Neutrophil (primary cell): ENCODE measurements around the gene GNE.
A peak's percentile ranks its signal among the peaks of the same experiment; 100 is the strongest.
"Not testable (repeated sequence)": the region's sequence is repeated elsewhere in the genome, so short reads cannot be mapped to it uniquely, and the experiment has no call there.

Experiments
- H3K27ac ChIP-seq: fragments of 200-600 bp; sonication (generic); 2 replicates; pipeline ENCODE4 v1.5.1; 2016; ENCODE audit warnings: mild to moderate bottlenecking, moderate library complexity
- H3K27me3 ChIP-seq: fragments of 200-600 bp; sonication (generic); 2 replicates; pipeline ENCODE4 v1.6.0; 2016; ENCODE audit warnings: mild to moderate bottlenecking
- H3K36me3 ChIP-seq: fragments of 200-600 bp; sonication (generic); 2 replicates; pipeline ENCODE4 v1.5.1; 2017
- H3K4me1 ChIP-seq, 2 experiments: fragments of 200-600 bp in 1 of 2; sonication (generic) in 1 of 2; 1 replicate in 1 of 2; 2 replicates in 1 of 2; pipeline versions ENCODE4 v1.5.1 to v1.6.1; 2013 to 2016; ENCODE audit warnings: low read depth in 1 of 2, low read length in 1 of 2, mild to moderate bottlenecking in 1 of 2, moderate library complexity in 1 of 2; ENCODE audit not compliant: control insufficient read depth in 1 of 2, insufficient read depth in 1 of 2
- H3K4me3 ChIP-seq, 2 experiments: fragments of 200-600 bp in 1 of 2; sonication (generic) in 1 of 2; 1 replicate in 1 of 2; 2 replicates in 1 of 2; pipeline ENCODE4 v1.5.1; 2013 to 2016; ENCODE audit warnings: low read depth in 1 of 2, low read length in 1 of 2, mild to moderate bottlenecking in 1 of 2, moderate library complexity in 1 of 2
- H3K9me3 ChIP-seq: fragments of 200-600 bp; sonication (generic); 2 replicates; pipeline ENCODE4 v1.5.1; 2016
- TF ChIP-seq, protein P1 (sequence below): fragments of 200-600 bp; sonication (generic); IDR thresholded peaks from 2 replicates; pipeline ENCODE4 v1.5.1; 2016; ENCODE audit warnings: antibody characterized with exemption

Gene GNE, protein sequence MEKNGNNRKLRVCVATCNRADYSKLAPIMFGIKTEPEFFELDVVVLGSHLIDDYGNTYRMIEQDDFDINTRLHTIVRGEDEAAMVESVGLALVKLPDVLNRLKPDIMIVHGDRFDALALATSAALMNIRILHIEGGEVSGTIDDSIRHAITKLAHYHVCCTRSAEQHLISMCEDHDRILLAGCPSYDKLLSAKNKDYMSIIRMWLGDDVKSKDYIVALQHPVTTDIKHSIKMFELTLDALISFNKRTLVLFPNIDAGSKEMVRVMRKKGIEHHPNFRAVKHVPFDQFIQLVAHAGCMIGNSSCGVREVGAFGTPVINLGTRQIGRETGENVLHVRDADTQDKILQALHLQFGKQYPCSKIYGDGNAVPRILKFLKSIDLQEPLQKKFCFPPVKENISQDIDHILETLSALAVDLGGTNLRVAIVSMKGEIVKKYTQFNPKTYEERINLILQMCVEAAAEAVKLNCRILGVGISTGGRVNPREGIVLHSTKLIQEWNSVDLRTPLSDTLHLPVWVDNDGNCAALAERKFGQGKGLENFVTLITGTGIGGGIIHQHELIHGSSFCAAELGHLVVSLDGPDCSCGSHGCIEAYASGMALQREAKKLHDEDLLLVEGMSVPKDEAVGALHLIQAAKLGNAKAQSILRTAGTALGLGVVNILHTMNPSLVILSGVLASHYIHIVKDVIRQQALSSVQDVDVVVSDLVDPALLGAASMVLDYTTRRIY

DNA sequence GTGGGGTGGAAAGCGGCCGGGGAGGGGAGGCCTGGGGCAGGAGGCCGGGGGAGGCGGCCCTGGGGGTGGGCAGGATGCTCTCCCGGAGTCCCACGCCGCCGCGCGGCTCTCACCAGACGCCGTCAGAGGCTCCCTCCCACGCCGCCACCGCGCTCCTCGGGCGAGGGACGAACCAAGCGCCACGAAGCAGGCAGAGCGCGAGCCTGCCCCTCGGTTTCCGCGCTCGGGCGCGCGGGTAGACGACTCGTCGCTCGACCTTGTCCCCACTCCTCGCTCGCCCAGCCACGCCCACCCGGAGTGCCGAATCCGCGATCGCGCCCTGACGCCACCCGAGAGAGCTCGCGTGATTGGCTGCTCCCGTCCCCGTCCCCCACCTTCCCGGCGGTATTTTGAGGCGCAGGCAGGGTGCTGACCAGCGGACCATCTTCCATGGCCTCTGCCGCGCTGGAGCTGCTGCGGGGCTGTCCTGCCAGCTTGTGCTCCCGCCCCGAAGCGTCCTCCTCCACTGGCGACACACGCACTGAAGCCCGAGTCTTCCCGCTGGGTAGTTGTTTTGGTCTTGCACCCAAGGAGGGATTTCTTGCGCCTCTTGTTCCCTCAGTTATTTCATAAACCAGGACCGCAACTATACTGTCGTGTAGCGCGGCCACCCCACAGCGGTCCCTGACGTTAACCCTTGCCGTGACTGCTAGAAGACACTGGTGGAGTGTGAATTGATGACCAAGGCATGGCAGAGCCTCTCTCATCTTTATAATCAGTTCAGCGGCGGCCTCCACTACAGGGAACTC is at the start of gene GNE:
TSS of gene GNE (minus strand) at position 241 of the 788 bp plus-strand sequence. CDS start 9,093 bp downstream, outside the sequence.
- Histone ChIP-seq H3K27ac (peak within 1 kb of the TSS; percentile 90), H3K9me3 (no peaks in the 10 kb centered on the region), H3K27me3 (no peaks in the 10 kb centered on the region), H3K4me1 (peaks cover 11% of the 10 kb centered on the region in 2 experiments), H3K4me3 (peak within 1 kb of the TSS; percentile 70 to 86), H3K36me3 (no peaks in the 10 kb centered on the region)
- TF ChIP-seq, protein P1, sequence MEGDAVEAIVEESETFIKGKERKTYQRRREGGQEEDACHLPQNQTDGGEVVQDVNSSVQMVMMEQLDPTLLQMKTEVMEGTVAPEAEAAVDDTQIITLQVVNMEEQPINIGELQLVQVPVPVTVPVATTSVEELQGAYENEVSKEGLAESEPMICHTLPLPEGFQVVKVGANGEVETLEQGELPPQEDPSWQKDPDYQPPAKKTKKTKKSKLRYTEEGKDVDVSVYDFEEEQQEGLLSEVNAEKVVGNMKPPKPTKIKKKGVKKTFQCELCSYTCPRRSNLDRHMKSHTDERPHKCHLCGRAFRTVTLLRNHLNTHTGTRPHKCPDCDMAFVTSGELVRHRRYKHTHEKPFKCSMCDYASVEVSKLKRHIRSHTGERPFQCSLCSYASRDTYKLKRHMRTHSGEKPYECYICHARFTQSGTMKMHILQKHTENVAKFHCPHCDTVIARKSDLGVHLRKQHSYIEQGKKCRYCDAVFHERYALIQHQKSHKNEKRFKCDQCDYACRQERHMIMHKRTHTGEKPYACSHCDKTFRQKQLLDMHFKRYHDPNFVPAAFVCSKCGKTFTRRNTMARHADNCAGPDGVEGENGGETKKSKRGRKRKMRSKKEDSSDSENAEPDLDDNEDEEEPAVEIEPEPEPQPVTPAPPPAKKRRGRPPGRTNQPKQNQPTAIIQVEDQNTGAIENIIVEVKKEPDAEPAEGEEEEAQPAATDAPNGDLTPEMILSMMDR, result peak; percentile 25

DNA sequence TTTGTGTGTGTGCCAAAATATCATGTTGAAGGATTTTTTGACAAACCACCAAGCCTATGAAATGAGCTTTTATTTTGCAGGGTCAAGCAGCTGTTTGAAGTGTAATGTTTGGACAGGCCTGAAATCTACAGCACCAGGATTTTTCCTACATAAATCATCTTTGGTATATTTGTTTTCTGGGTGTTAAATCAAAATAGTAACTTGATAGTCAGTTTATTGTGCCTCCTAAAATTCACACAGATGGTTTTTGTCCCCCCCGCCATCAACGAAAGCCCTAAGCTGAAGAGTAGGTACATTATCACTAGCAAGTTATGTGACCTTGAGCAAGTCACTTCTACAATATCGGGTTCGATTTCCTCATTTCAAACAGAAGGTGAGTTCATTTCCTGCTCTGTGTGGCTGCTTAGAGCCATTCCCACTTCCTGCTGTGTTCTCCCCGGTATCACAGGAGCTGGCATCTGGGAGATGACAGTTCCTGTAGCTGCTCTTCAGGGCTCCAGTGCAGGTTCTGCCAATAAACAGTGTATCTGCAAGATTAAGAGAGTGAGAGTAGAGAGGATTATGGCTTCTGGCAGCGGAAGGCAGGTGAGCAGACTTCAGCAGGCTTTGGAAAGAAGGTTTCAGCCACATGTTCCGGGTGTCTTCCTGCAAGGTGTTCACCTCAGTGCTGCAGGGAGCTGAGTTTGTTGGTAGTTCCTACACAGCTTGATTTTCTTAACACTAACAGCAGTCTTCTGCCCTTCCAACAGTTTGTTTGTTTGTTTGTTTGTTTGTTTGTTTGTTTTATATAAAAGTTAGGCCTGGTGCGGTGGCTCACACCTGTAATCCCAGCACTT is 48.4 kb upstream of the GNE start:
- Histone ChIP-seq H3K9me3 (no peaks in the 10 kb centered on the region), H3K27ac (no peak overlapping the region), H3K27me3 (no peaks in the 10 kb centered on the region), H3K36me3 (no peaks in the 10 kb centered on the region), H3K4me3 (no peak overlapping the region), H3K4me1 (peaks cover 0 to 3% of the 10 kb centered on the region in 2 experiments)
- TF ChIP-seq, protein P1, result no peak

DNA sequence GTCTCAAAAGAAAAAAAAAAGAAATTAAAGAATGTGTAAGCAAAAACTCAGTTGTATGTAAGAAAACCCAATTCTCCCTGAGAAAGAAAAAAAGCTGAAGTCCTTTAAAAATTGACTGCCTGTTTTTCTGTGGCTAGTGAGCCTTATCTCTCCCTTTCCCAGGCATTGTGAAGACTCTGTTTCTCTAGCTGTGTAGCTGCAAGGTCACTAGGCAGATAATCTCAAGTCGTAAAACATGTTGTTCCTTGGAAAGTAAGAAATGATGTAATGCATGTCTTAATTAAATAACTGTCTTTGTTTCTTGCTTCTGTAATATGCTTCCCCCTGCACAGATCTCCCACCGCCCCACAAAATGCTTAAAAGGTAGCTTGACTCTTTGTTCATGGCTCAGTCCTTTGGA is 46.1 kb upstream of the GNE start:
- H3K27ac ChIP-seq, H3K4me3 ChIP-seq, H3K36me3 ChIP-seq, H3K9me3 ChIP-seq, H3K4me1 ChIP-seq, H3K27me3 ChIP-seq: not testable (repeated sequence)

DNA sequence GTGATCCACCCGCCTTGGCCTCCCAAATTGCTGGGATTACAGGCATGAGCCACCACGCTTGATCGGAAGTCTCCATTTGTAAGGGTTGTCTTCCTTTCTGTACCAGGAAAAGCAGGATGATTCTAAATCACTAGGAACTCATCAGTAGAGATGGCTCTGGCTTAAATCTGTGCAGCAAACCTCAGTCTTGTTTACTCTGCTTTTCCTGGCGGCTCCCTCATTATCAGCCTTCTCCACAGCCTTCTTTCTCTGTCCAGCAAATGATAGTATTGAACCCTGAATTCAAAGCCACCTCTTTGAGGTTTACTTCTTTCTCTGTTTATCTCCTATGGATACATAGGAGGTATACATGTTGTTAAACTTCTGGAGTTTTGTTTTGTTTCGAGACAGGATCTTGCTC is 43.0 kb upstream of the GNE start:
- Histone ChIP-seq H3K4me1 (no peaks in the 10 kb centered on the region), H3K9me3 (no peaks in the 10 kb centered on the region), H3K27ac (no peak overlapping the region), H3K27me3 (no peaks in the 10 kb centered on the region), H3K36me3 (no peaks in the 10 kb centered on the region), H3K4me3 (no peak overlapping the region)
- TF ChIP-seq, protein P1, result no peak

DNA sequence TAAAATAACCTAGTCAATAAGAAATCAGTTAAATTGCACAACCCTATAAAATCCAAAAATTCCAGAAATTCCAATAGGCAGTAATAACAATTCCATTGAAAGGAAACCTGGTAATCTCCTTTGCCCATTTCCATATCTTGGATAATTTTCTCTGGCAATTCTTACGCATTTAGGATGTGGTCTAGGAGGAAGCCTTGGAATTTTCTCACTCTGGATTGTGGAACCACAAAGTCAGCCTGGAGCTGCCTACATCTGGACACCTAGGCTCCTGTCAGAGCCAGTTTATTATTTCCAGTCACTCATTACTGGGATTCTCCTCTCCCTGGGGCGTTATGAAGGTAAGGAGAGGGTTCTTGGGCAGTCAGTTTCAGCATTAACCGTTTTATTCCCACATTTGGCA is 40.3 kb upstream of the GNE start:
- no peaks in the 10 kb centered on the region for H3K9me3 ChIP-seq
- no peaks in the 10 kb centered on the region for H3K4me1 ChIP-seq
- TF ChIP-seq, protein P1, result no peak
- H3K4me3 ChIP-seq, result no peak overlapping the region
- no peaks in the 10 kb centered on the region for H3K27me3 ChIP-seq
- H3K27ac ChIP-seq, result no peak overlapping the region
- H3K36me3 ChIP-seq, result no peaks in the 10 kb centered on the region
